Measurements from ENCODE around the gene BCAS3.

GRCh38 chr17:61239327-61239726, 561.7 kb downstream of the BCAS3 start:
- TF ChIP-seq, protein P1, sequence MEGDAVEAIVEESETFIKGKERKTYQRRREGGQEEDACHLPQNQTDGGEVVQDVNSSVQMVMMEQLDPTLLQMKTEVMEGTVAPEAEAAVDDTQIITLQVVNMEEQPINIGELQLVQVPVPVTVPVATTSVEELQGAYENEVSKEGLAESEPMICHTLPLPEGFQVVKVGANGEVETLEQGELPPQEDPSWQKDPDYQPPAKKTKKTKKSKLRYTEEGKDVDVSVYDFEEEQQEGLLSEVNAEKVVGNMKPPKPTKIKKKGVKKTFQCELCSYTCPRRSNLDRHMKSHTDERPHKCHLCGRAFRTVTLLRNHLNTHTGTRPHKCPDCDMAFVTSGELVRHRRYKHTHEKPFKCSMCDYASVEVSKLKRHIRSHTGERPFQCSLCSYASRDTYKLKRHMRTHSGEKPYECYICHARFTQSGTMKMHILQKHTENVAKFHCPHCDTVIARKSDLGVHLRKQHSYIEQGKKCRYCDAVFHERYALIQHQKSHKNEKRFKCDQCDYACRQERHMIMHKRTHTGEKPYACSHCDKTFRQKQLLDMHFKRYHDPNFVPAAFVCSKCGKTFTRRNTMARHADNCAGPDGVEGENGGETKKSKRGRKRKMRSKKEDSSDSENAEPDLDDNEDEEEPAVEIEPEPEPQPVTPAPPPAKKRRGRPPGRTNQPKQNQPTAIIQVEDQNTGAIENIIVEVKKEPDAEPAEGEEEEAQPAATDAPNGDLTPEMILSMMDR (IDR thresholded peaks at IDR 0.05): no peak
- no peak for TF ChIP-seq EZH2 (IDR thresholded peaks at IDR 0.05; ENCODE audit: borderline replicate concordance, insufficient read depth, low read depth, low read length, poor library complexity, severe bottlenecking)
